Progenitor cell of endocrine pancreas (in vitro differentiated cells): Measurements from ENCODE around the gene SFXN2. TPM values are rescaled to one million over a fixed set of nuclear protein-coding genes. Genes with fewer than 3 reads are reported as not detected.

Experiments used
- total RNA-seq: library from RNA; stranded (reverse); gene quantifications from 2 replicates; pipeline ENCODE4 v1.2.1, GENCODE V29; 2021

The SFXN2 gene
- total RNA-seq, 1 donor from 2014 or later: 33.9 TPM

Other genes with a start within 250 kb of the SFXN2 start
- gene ACTR1A, start 211.9 kb upstream of the SFXN2 start, total RNA-seq: 87.2 and 104 TPM in 2 replicates
- 23.0 and 25.8 TPM in 2 replicates for gene SUFU, start 210.7 kb upstream of the SFXN2 start, total RNA-seq
- 66.1 and 69.1 TPM in 2 replicates for gene TRIM8, start 70.2 kb upstream of the SFXN2 start, total RNA-seq
- gene ARL3, start 239 bp upstream of the SFXN2 start, total RNA-seq: 24.9 and 25.0 TPM in 2 replicates
- gene WBP1L, start 29.3 kb downstream of the SFXN2 start, total RNA-seq: 29.9 and 30.7 TPM in 2 replicates
- not detected in 2 replicates for gene CYP17A1, start 122.8 kb downstream of the SFXN2 start, total RNA-seq
- 18.3 and 23.1 TPM in 2 replicates for gene BORCS7, start 139.6 kb downstream of the SFXN2 start, total RNA-seq
- 20.2 and 26.9 TPM in 2 replicates for gene AS3MT, start 154.8 kb downstream of the SFXN2 start, total RNA-seq
- 12.5 and 14.5 TPM in 2 replicates for gene CNNM2, start 203.7 kb downstream of the SFXN2 start, total RNA-seq